ENCODE measurements around the gene PCDHGC4.

DNA sequence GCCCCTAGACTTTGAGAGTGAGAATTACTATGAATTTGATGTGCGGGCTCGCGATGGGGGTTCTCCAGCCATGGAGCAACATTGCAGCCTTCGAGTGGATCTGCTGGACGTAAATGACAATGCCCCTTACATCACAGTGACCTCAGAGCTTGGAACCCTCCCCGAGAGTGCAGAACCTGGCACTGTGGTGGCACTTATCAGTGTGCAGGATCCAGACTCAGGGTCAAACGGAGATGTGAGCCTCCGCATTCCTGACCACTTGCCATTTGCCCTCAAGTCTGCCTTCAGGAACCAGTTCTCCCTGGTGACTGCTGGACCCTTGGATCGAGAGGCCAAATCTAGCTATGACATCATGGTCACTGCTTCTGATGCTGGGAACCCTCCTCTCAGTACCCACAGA lies 1.3 kb downstream of the PCDHGC4 start:
- TF ChIP-seq SIN3A (IDR thresholded peaks at IDR 0.05; ENCODE audit: borderline replicate concordance, insufficient read depth, low read length) (no peak), POLR2AphosphoS5 (IDR thresholded peaks at IDR 0.05; ENCODE audit: low read depth, low read length) (no peak)
- TF ChIP-seq, protein P1, sequence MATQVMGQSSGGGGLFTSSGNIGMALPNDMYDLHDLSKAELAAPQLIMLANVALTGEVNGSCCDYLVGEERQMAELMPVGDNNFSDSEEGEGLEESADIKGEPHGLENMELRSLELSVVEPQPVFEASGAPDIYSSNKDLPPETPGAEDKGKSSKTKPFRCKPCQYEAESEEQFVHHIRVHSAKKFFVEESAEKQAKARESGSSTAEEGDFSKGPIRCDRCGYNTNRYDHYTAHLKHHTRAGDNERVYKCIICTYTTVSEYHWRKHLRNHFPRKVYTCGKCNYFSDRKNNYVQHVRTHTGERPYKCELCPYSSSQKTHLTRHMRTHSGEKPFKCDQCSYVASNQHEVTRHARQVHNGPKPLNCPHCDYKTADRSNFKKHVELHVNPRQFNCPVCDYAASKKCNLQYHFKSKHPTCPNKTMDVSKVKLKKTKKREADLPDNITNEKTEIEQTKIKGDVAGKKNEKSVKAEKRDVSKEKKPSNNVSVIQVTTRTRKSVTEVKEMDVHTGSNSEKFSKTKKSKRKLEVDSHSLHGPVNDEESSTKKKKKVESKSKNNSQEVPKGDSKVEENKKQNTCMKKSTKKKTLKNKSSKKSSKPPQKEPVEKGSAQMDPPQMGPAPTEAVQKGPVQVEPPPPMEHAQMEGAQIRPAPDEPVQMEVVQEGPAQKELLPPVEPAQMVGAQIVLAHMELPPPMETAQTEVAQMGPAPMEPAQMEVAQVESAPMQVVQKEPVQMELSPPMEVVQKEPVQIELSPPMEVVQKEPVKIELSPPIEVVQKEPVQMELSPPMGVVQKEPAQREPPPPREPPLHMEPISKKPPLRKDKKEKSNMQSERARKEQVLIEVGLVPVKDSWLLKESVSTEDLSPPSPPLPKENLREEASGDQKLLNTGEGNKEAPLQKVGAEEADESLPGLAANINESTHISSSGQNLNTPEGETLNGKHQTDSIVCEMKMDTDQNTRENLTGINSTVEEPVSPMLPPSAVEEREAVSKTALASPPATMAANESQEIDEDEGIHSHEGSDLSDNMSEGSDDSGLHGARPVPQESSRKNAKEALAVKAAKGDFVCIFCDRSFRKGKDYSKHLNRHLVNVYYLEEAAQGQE (IDR thresholded peaks at IDR 0.05; ENCODE audit: insufficient read depth in 1 of 2, low read depth in 2 of 2, low read length in 2 of 2): no peak

All from PFSK-1 (cell line).